ENCODE data around the gene MED16. TPM values are rescaled to one million over a fixed set of nuclear protein-coding genes. Genes with fewer than 3 reads are reported as not detected.

The MED16 gene
- total and polyA plus RNA-seq, 2 of the 13 experiments (the other 11 are each of a cell fraction or from before 2014, with no cell fraction given): 13.3 to 14.8 TPM

DNA sequence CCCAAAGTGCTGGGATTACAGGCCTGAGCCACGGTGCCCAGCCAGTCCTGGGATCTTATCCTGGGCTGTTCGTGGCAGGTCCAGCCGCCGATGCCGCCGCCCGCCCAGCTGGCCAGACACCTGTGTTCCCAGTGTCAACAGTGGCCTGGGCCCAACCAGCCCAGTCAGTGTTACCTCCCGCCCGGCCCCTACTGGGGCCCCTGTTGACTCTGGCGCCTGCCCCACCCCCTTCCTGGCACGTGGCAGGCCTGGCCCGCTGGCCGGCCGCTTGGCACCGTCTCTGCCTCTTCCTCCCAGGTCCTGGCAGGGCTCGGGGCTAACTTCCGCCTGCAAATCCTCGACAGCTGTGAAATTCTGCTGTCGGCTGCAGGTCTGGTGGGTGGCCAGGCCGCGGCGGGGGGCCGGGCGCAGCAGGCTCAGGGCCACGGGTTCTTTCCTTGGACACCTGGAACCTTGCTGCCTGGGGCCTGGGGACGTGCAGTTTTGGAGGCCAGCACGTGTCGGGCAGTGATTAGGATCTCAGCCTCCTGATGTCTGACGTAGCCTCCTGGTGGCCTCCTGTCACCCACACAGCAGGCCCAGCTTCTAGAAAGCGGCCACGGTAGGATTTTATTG is 42.0 kb upstream of the MED16 start (continued):
- TF ChIP-seq ZNF362 (CRISPR knock-in tag; IDR thresholded peaks at IDR 0.05; ENCODE audit: borderline replicate concordance) (peak; percentile 52; the same call in 1 of the 2 replicates), ZNF580 (CRISPR knock-in tag; IDR thresholded peaks at IDR 0.05; ENCODE audit: borderline replicate concordance, low read depth) (peak; percentile 83; the same call in 1 of the 2 replicates), EZH2 (conservative IDR thresholded peaks at IDR 0.05; ENCODE audit: low read depth, low read length) (no peak), DMAP1 (CRISPR knock-in tag; IDR thresholded peaks at IDR 0.05) (peak; percentile 83; the same call in 1 of the 2 replicates), ZNF451 (CRISPR knock-in tag; IDR thresholded peaks at IDR 0.05) (peak; percentile 70; the same call in 1 of the 2 replicates), CBX5 (CRISPR knock-in tag; IDR thresholded peaks at IDR 0.05; ENCODE audit: borderline replicate concordance) (peak; percentile 95; the same call in 1 of the 2 replicates), CHD4 (IDR thresholded peaks at IDR 0.05; ENCODE audit: borderline replicate concordance, low read length) (no peak), ZNF644 (CRISPR knock-in tag; IDR thresholded peaks at IDR 0.05; ENCODE audit: low read depth) (0 out of 2 replicates have a peak, but pooled peaks have one; percentile 28), GTF3A (CRISPR knock-in tag; conservative IDR thresholded peaks at IDR 0.05) (no peak), TBP (CRISPR knock-in tag; IDR thresholded peaks at IDR 0.05) (no peak), ETS1 (CRISPR knock-in tag; IDR thresholded peaks at IDR 0.05) (no peak), NR2F2 (IDR thresholded peaks at IDR 0.05; ENCODE audit: borderline replicate concordance, low read depth) (peak; percentile 51; the same call in 1 of the 2 replicates), CC2D1A (CRISPR knock-in tag; IDR thresholded peaks at IDR 0.05) (no peak), SRSF4 (IDR thresholded peaks at IDR 0.05; ENCODE audit: low read depth, low read length, poor library complexity, severe bottlenecking) (no peak), KDM6A (CRISPR knock-in tag; IDR thresholded peaks at IDR 0.05; ENCODE audit: low read depth) (peak; percentile 80), PAWR (CRISPR knock-in tag; IDR thresholded peaks at IDR 0.05; ENCODE audit: borderline replicate concordance) (0 out of 2 replicates have a peak, but pooled peaks have one; percentile 70), BRCA1 (CRISPR knock-in tag; IDR thresholded peaks at IDR 0.05) (0 out of 2 replicates have a peak, but pooled peaks have one; percentile 70)
- TF ChIP-seq, protein P1, sequence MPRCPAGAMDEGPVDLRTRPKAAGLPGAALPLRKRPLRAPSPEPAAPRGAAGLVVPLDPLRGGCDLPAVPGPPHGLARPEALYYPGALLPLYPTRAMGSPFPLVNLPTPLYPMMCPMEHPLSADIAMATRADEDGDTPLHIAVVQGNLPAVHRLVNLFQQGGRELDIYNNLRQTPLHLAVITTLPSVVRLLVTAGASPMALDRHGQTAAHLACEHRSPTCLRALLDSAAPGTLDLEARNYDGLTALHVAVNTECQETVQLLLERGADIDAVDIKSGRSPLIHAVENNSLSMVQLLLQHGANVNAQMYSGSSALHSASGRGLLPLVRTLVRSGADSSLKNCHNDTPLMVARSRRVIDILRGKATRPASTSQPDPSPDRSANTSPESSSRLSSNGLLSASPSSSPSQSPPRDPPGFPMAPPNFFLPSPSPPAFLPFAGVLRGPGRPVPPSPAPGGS (CRISPR knock-in tag; IDR thresholded peaks at IDR 0.05): peak; percentile 90
- TF ChIP-seq, protein P2, sequence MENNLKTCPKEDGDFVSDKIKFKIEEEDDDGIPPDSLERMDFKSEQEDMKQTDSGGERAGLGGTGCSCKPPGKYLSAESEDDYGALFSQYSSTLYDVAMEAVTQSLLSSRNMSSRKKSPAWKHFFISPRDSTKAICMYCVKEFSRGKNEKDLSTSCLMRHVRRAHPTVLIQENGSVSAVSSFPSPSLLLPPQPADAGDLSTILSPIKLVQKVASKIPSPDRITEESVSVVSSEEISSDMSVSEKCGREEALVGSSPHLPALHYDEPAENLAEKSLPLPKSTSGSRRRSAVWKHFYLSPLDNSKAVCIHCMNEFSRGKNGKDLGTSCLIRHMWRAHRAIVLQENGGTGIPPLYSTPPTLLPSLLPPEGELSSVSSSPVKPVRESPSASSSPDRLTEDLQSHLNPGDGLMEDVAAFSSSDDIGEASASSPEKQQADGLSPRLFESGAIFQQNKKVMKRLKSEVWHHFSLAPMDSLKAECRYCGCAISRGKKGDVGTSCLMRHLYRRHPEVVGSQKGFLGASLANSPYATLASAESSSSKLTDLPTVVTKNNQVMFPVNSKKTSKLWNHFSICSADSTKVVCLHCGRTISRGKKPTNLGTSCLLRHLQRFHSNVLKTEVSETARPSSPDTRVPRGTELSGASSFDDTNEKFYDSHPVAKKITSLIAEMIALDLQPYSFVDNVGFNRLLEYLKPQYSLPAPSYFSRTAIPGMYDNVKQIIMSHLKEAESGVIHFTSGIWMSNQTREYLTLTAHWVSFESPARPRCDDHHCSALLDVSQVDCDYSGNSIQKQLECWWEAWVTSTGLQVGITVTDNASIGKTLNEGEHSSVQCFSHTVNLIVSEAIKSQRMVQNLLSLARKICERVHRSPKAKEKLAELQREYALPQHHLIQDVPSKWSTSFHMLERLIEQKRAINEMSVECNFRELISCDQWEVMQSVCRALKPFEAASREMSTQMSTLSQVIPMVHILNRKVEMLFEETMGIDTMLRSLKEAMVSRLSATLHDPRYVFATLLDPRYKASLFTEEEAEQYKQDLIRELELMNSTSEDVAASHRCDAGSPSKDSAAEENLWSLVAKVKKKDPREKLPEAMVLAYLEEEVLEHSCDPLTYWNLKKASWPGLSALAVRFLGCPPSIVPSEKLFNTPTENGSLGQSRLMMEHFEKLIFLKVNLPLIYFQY (CRISPR knock-in tag; IDR thresholded peaks at IDR 0.05; ENCODE audit: borderline replicate concordance): peak; percentile 98
